ENCODE measurements around the gene NAA80.

Gene NAA80

GRCh38 chr3:50254577-50255250, 44.5 kb downstream of the NAA80 start:
- no peak for DNase-seq

- peak; percentile 45 for DNase-seq
Observed at GRCh38 chr3:50251220-50251619, 48.0 kb downstream of the NAA80 start.

GRCh38 chr3:50250514-50250913, 48.7 kb downstream of the NAA80 start:
- DNase-seq, result no peak

- no peak for DNase-seq
Observed at GRCh38 chr3:50249457-50249856, 49.7 kb downstream of the NAA80 start.

- no peak for DNase-seq
Observed at GRCh38 chr3:50248387-50248786, 50.8 kb downstream of the NAA80 start.

- DNase-seq, result peak; percentile 74
Observed at GRCh38 chr3:50246517-50246954, 52.7 kb downstream of the NAA80 start.
